ENCODE results near the gene ITPKB.

Gene ITPKB

GRCh38 chr1:226674892-226675714, 64.0 kb downstream of the ITPKB start:
- H3K27ac Mint-ChIP-seq, result peak overlapping the region; percentile 92
- no peaks in the 10 kb centered on the region for H3K27me3 Mint-ChIP-seq (ENCODE audit: low read depth)
- peaks cover 78% of the 10 kb centered on the region for H3K4me1 Mint-ChIP-seq (ENCODE audit: low read depth)

DNA sequence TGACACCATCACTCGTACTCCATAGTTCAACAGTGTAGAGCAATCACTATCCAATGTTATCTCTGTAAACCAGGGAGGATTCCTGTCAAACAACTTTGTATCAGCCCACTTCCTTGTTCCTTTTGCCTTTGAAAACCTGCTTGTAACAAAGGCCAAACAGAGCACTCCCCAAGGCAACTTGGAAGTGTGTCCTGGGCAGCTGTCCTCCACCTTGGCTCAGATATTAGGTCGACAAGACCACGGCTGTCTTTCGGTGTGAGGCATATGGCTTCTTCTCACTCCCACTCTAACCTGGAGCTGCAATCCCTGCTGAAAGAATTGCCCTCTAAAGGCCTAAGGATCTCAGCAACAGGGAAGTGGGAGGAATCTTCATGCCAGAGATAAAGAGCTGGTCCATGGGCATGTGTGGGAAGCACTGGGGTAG, 66.7 kb downstream of the ITPKB start:
- Mint-ChIP-seq H3K36me3 (ENCODE audit: low read depth) (peaks cover 33% of the 10 kb centered on the region), H3K27ac (peak overlapping the region; percentile 41), H3K4me1 (ENCODE audit: low read depth) (peaks cover 59% of the 10 kb centered on the region), H3K4me3 (no peak overlapping the region), H3K27me3 (ENCODE audit: low read depth) (no peaks in the 10 kb centered on the region), H3K9me3 (no peaks in the 10 kb centered on the region)
- no peak for DNase-seq (ENCODE audit: low spot score)

More at GRCh38 chr1:226674892-226675714, 64.0 kb downstream of the ITPKB start:
- H3K36me3 Mint-ChIP-seq (ENCODE audit: low read depth), result peaks cover 31% of the 10 kb centered on the region
- peak overlapping the region; percentile 73 for H3K4me3 Mint-ChIP-seq
- peak; percentile 66 for DNase-seq (ENCODE audit: low spot score)
- no peaks in the 10 kb centered on the region for H3K9me3 Mint-ChIP-seq

GRCh38 chr1:226671277-226671676, 67.8 kb downstream of the ITPKB start:
- Mint-ChIP-seq H3K27me3 (ENCODE audit: low read depth) (no peaks in the 10 kb centered on the region), H3K4me1 (ENCODE audit: low read depth) (peaks cover 59% of the 10 kb centered on the region), H3K9me3 (no peaks in the 10 kb centered on the region), H3K36me3 (ENCODE audit: low read depth) (peaks cover 38% of the 10 kb centered on the region), H3K27ac (peak overlapping the region; percentile 18), H3K4me3 (no peak overlapping the region)
- no peak for DNase-seq (ENCODE audit: low spot score)

GRCh38 chr1:226670073-226670472, 69.0 kb downstream of the ITPKB start:
- Mint-ChIP-seq H3K36me3 (ENCODE audit: low read depth) (peaks cover 42% of the 10 kb centered on the region), H3K9me3 (no peaks in the 10 kb centered on the region), H3K27me3 (ENCODE audit: low read depth) (no peaks in the 10 kb centered on the region), H3K4me1 (ENCODE audit: low read depth) (peaks cover 55% of the 10 kb centered on the region), H3K27ac (no peak overlapping the region), H3K4me3 (no peak overlapping the region)
- DNase-seq (ENCODE audit: low spot score), result no peak

DNA sequence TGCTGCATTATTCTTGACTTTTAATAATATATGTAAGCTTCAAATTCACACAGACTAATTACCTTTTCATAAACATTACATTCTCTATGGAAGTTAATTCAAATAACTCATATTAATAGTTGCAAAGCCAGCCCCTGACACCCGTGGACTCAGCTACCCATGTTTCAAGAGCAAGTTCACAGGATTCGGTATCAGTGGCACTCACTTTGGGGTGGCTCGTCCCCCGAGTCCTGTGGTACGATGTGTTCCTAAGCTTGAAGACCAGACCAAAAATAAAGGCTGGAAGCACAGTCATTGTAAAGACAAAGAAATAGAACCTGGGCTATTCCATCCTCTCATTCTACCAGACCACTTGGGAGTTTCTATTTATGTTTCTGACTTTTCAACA, 70.9 kb downstream of the ITPKB start:
- no peak overlapping the region for H3K4me3 Mint-ChIP-seq
- H3K9me3 Mint-ChIP-seq, result no peaks in the 10 kb centered on the region
- H3K27ac Mint-ChIP-seq, result no peak overlapping the region
- DNase-seq (ENCODE audit: low spot score), result no peak
- peaks cover 62% of the 10 kb centered on the region for H3K4me1 Mint-ChIP-seq (ENCODE audit: low read depth)
- no peaks in the 10 kb centered on the region for H3K27me3 Mint-ChIP-seq (ENCODE audit: low read depth)
- peaks cover 35% of the 10 kb centered on the region for H3K36me3 Mint-ChIP-seq (ENCODE audit: low read depth)

- Mint-ChIP-seq H3K9me3 (no peaks in the 10 kb centered on the region), H3K4me3 (no peak overlapping the region), H3K27ac (peak overlapping the region; percentile 17), H3K36me3 (ENCODE audit: low read depth) (peaks cover 24% of the 10 kb centered on the region), H3K4me1 (ENCODE audit: low read depth) (peaks cover 65% of the 10 kb centered on the region), H3K27me3 (ENCODE audit: low read depth) (no peaks in the 10 kb centered on the region)
- no peak for DNase-seq (ENCODE audit: low spot score)
These were observed 72.4 kb downstream of the ITPKB start for GRCh38 chr1:226666692-226667091.

GRCh38 chr1:226666164-226666506, 72.9 kb downstream of the ITPKB start:
- Mint-ChIP-seq H3K27me3 (ENCODE audit: low read depth) (no peaks in the 10 kb centered on the region), H3K9me3 (no peaks in the 10 kb centered on the region), H3K4me3 (no peak overlapping the region), H3K36me3 (ENCODE audit: low read depth) (peaks cover 18% of the 10 kb centered on the region), H3K4me1 (ENCODE audit: low read depth) (peaks cover 67% of the 10 kb centered on the region), H3K27ac (no peak overlapping the region)
- DNase-seq (ENCODE audit: low spot score), result no peak

DNA sequence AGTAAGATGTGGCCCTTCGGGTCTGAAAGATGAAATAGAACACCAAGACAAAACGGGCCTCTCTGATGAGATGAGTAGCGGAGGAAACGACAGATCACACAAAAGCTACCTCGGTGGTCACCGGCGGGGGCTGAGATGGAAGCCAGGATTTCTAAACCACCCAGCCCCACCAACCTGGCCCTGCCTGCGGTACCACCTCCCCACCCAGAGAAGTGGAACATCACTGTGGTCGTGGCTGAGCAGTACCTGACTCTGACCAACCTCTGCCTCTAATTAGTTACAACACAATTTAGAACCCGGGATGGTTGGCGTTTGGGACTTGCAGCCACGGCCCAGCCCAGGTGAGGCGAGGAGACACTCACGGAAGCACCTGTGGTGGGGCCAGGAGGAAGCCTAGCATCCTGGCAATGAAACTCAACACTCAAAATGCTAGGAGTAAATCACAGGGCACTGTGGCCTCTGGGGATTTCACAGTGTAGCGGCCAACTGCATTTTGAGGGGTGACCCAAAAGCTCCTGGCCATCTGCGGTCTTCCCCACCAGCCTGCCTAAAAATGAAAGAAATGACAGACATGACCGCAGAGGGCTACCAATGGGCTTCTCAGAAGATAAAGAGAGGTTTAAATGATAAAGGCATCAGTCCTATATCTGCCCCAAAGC, 73.4 kb downstream of the ITPKB start:
- no peak overlapping the region for H3K27ac Mint-ChIP-seq
- no peaks in the 10 kb centered on the region for H3K9me3 Mint-ChIP-seq
- peaks cover 13% of the 10 kb centered on the region for H3K36me3 Mint-ChIP-seq (ENCODE audit: low read depth)
- DNase-seq (ENCODE audit: low spot score), result no peak
- no peaks in the 10 kb centered on the region for H3K27me3 Mint-ChIP-seq (ENCODE audit: low read depth)
- no peak overlapping the region for H3K4me3 Mint-ChIP-seq
- H3K4me1 Mint-ChIP-seq (ENCODE audit: low read depth), result peaks cover 69% of the 10 kb centered on the region

- no peaks in the 10 kb centered on the region for H3K9me3 Mint-ChIP-seq
- peaks cover 79% of the 10 kb centered on the region for H3K4me1 Mint-ChIP-seq (ENCODE audit: low read depth)
- no peak overlapping the region for H3K4me3 Mint-ChIP-seq
- no peak for DNase-seq (ENCODE audit: low spot score)
- H3K36me3 Mint-ChIP-seq (ENCODE audit: low read depth), result peaks cover 13% of the 10 kb centered on the region
- no peaks in the 10 kb centered on the region for H3K27me3 Mint-ChIP-seq (ENCODE audit: low read depth)
- H3K27ac Mint-ChIP-seq, result no peak overlapping the region
These were observed 74.5 kb downstream of the ITPKB start for GRCh38 chr1:226664413-226665101.

GRCh38 chr1:226663327-226663704, 75.8 kb downstream of the ITPKB start:
- peaks cover 12% of the 10 kb centered on the region for H3K36me3 Mint-ChIP-seq (ENCODE audit: low read depth)
- no peaks in the 10 kb centered on the region for H3K9me3 Mint-ChIP-seq
- H3K27me3 Mint-ChIP-seq (ENCODE audit: low read depth), result no peaks in the 10 kb centered on the region
- H3K4me3 Mint-ChIP-seq, result peak overlapping the region; percentile 67
- peaks cover 83% of the 10 kb centered on the region for H3K4me1 Mint-ChIP-seq (ENCODE audit: low read depth)
- DNase-seq (ENCODE audit: low spot score), result no peak
- H3K27ac Mint-ChIP-seq, result peak overlapping the region; percentile 93

- H3K27ac Mint-ChIP-seq, result peak overlapping the region; percentile 93
- H3K27me3 Mint-ChIP-seq (ENCODE audit: low read depth), result no peaks in the 10 kb centered on the region
- H3K4me3 Mint-ChIP-seq, result peak overlapping the region; percentile 67
- H3K4me1 Mint-ChIP-seq (ENCODE audit: low read depth), result peaks cover 84% of the 10 kb centered on the region
- peaks cover 12% of the 10 kb centered on the region for H3K36me3 Mint-ChIP-seq (ENCODE audit: low read depth)
- peak; percentile 88 for DNase-seq (ENCODE audit: low spot score)
- no peaks in the 10 kb centered on the region for H3K9me3 Mint-ChIP-seq
These were observed 76.3 kb downstream of the ITPKB start for GRCh38 chr1:226662642-226663326.

GRCh38 chr1:226661965-226662364, 77.1 kb downstream of the ITPKB start:
- H3K36me3 Mint-ChIP-seq (ENCODE audit: low read depth), result peaks cover 14% of the 10 kb centered on the region
- no peaks in the 10 kb centered on the region for H3K9me3 Mint-ChIP-seq

GRCh38 chr1:226661271-226661670, 77.8 kb downstream of the ITPKB start:
- peak overlapping the region; percentile 15 for H3K4me3 Mint-ChIP-seq

More at GRCh38 chr1:226661965-226662364, 77.1 kb downstream of the ITPKB start:
- H3K4me3 Mint-ChIP-seq, result peak overlapping the region; percentile 67
- H3K4me1 Mint-ChIP-seq (ENCODE audit: low read depth), result peaks cover 84% of the 10 kb centered on the region
- no peaks in the 10 kb centered on the region for H3K27me3 Mint-ChIP-seq (ENCODE audit: low read depth)
- peak overlapping the region; percentile 93 for H3K27ac Mint-ChIP-seq
- DNase-seq (ENCODE audit: low spot score), result no peak

More at GRCh38 chr1:226661271-226661670, 77.8 kb downstream of the ITPKB start:
- no peaks in the 10 kb centered on the region for H3K27me3 Mint-ChIP-seq (ENCODE audit: low read depth)
- H3K9me3 Mint-ChIP-seq, result no peaks in the 10 kb centered on the region
- peaks cover 84% of the 10 kb centered on the region for H3K4me1 Mint-ChIP-seq (ENCODE audit: low read depth)
- H3K36me3 Mint-ChIP-seq (ENCODE audit: low read depth), result peaks cover 14% of the 10 kb centered on the region
- H3K27ac Mint-ChIP-seq, result peak overlapping the region; percentile 91
- DNase-seq (ENCODE audit: low spot score), result no peak
